Measurements from ENCODE around the gene TP53RK.

Gene TP53RK

GRCh38 chr20:46689082-46689753 lies at the start of gene TP53RK:
TP53RK (minus strand) TSS chr20:46689444; CDS start chr20:46689414, 30 bp downstream.
- peak; percentile 99 for DNase-seq

GRCh38 chr20:46735436-46735835 lies 46.2 kb upstream of the TP53RK start:
- DNase-seq, result no peak

GRCh38 chr20:46731770-46732169 lies 42.5 kb upstream of the TP53RK start:
- DNase-seq, result no peak

- DNase-seq, result no peak
These were observed 36.2 kb upstream of the TP53RK start for GRCh38 chr20:46725186-46726165.

GRCh38 chr20:46724343-46724959 lies 35.2 kb upstream of the TP53RK start:
- no peak for DNase-seq

- no peak for DNase-seq
These were observed 33.8 kb upstream of the TP53RK start for GRCh38 chr20:46723039-46723438.

GRCh38 chr20:46722450-46722849 lies 33.2 kb upstream of the TP53RK start:
- no peak for DNase-seq

GRCh38 chr20:46721476-46721875 lies 32.2 kb upstream of the TP53RK start:
- DNase-seq, result no peak

- DNase-seq, result no peak
These were observed 31.7 kb upstream of the TP53RK start for GRCh38 chr20:46720776-46721425.

- no peak for DNase-seq
These were observed 30.8 kb upstream of the TP53RK start for GRCh38 chr20:46720019-46720418.

GRCh38 chr20:46717818-46718541 lies 28.7 kb upstream of the TP53RK start:
- DNase-seq, result no peak

- DNase-seq, result no peak
These were observed 26.1 kb upstream of the TP53RK start for GRCh38 chr20:46715292-46715756.

- no peak for DNase-seq
These were observed 25.0 kb upstream of the TP53RK start for GRCh38 chr20:46713957-46714834.

- DNase-seq, result no peak
These were observed 22.9 kb upstream of the TP53RK start for GRCh38 chr20:46712056-46712636.

GRCh38 chr20:46710153-46710913 lies 21.1 kb upstream of the TP53RK start:
- DNase-seq, result no peak

GRCh38 chr20:46709459-46710152 lies 20.4 kb upstream of the TP53RK start, which contains the start of gene SLC2A10:
SLC2A10 (plus strand) TSS chr20:46709649; CDS start chr20:46709737, 88 bp downstream.
- DNase-seq, result no peak

GRCh38 chr20:46709055-46709458 lies 19.8 kb upstream of the TP53RK start:
- no peak for DNase-seq

- no peak for DNase-seq
These were observed 19.1 kb upstream of the TP53RK start for GRCh38 chr20:46708172-46708860.

- DNase-seq, result no peak
These were observed 17.0 kb upstream of the TP53RK start for GRCh38 chr20:46706242-46706641.

All from NCI-H446 treated with DMSO at 0.1 percent for 48 hours (cell line).